ENCODE data around the gene GMPPB.
"Not testable (repeated sequence)": the region's sequence is repeated elsewhere in the genome, so short reads cannot be mapped to it uniquely, and the experiment has no call there.

The GMPPB gene

DNA sequence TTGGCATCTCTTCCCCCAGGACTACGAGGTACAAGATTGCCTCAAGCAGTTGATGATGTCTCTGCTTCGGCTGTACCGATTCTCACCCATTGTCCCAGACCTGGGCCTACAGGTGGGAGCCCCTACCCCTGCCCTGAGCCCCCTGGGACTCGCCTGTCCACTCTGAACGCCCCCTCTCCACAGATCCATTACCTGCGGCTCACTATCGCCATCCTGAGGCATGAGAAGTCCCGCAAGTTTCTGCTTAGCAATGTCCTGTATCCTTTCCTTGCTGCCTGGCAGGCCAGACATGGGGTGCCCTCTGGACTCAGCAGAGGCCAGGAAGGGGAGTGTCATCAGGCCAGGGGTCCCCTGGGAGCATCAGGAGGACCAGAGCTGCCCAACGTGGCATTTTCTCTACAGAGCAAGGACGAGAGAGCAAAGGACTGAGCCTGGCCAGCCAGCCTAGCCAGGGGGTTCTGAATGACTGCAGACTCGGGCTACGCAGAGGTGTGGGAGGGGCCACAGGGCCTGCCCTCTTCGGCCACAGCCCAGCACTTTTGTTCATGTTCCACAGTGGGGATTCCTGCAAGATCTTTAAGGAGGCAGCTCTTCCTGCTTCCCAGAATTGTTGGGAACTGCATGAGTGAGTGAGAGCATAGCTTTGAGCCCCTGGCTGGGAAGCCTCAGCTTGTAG, 23.2 kb downstream of the GMPPB start:
- Histone ChIP-seq H3K27me3 (ENCODE audit: control insufficient read depth, low read length) (no peaks in the 10 kb centered on the region), H3K4me1 (ENCODE audit: control insufficient read depth, low read length) (no peaks in the 10 kb centered on the region), H3K4me2 (ENCODE audit: low read length) (no peak overlapping the region), H3K4me3 (ENCODE audit: low read length) (no peak overlapping the region), H3K27ac (ENCODE audit: low read depth, low read length) (no peak overlapping the region), H3K79me2 (ENCODE audit: control insufficient read depth, low read length) (no peaks in the 10 kb centered on the region), H3F3A (ENCODE audit: control insufficient read depth, insufficient read depth) (no peaks in the 10 kb centered on the region), H4K20me1 (ENCODE audit: control insufficient read depth, insufficient read depth, low read depth, low read length) (no peaks in the 10 kb centered on the region), H3K9me2 (replicated peaks; ENCODE audit: control insufficient read depth, low read length) (no peaks in the 10 kb centered on the region), H3K36me3 (ENCODE audit: control insufficient read depth, low read length) (peaks cover 24% of the 10 kb centered on the region), H3K9me3 (ENCODE audit: control insufficient read depth, insufficient read depth, low read length) (no peaks in the 10 kb centered on the region)
- TF ChIP-seq, protein P1, sequence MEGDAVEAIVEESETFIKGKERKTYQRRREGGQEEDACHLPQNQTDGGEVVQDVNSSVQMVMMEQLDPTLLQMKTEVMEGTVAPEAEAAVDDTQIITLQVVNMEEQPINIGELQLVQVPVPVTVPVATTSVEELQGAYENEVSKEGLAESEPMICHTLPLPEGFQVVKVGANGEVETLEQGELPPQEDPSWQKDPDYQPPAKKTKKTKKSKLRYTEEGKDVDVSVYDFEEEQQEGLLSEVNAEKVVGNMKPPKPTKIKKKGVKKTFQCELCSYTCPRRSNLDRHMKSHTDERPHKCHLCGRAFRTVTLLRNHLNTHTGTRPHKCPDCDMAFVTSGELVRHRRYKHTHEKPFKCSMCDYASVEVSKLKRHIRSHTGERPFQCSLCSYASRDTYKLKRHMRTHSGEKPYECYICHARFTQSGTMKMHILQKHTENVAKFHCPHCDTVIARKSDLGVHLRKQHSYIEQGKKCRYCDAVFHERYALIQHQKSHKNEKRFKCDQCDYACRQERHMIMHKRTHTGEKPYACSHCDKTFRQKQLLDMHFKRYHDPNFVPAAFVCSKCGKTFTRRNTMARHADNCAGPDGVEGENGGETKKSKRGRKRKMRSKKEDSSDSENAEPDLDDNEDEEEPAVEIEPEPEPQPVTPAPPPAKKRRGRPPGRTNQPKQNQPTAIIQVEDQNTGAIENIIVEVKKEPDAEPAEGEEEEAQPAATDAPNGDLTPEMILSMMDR (IDR thresholded peaks at IDR 0.05; ENCODE audit: low read depth, low read length, poor library complexity, severe bottlenecking): peak; percentile 44
- TF ChIP-seq EZH2phosphoT487 (IDR thresholded peaks at IDR 0.05; ENCODE audit: borderline replicate concordance, low read length): no peak

DNA sequence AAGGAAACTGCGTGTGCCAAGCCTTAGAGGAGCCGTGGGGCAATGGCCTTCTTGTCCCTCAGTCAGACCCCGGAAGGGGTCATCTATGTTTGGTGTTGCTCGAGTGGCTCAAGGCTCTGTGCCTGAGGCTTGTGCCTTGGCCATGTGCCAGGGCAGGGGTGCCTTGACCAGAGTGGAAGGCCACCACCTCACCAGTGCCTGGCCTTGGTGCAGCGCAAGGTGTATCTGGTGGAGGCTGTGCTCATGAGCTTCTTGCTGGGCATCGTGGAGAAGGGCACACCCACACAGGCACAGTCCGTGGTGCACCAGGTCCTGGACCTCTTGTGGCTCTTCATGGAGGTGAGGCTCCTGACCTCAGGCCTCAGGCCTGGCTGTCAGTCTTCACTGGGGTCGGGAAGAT, 23.7 kb downstream of the GMPPB start:
- Histone ChIP-seq H3K4me2 (ENCODE audit: low read length) (no peak overlapping the region), H3K79me2 (ENCODE audit: control insufficient read depth, low read length) (no peaks in the 10 kb centered on the region), H3K27ac (ENCODE audit: low read depth, low read length) (no peak overlapping the region), H3K9me2 (replicated peaks; ENCODE audit: control insufficient read depth, low read length) (no peaks in the 10 kb centered on the region), H3F3A (ENCODE audit: control insufficient read depth, insufficient read depth) (no peaks in the 10 kb centered on the region), H4K20me1 (ENCODE audit: control insufficient read depth, insufficient read depth, low read depth, low read length) (no peaks in the 10 kb centered on the region), H3K36me3 (ENCODE audit: control insufficient read depth, low read length) (peaks cover 19% of the 10 kb centered on the region), H3K9me3 (ENCODE audit: control insufficient read depth, insufficient read depth, low read length) (no peaks in the 10 kb centered on the region), H3K4me1 (ENCODE audit: control insufficient read depth, low read length) (no peaks in the 10 kb centered on the region), H3K4me3 (ENCODE audit: low read length) (no peak overlapping the region), H3K27me3 (ENCODE audit: control insufficient read depth, low read length) (no peaks in the 10 kb centered on the region)
- no peak for TF ChIP-seq EZH2phosphoT487 (IDR thresholded peaks at IDR 0.05; ENCODE audit: borderline replicate concordance, low read length)
- TF ChIP-seq, protein P1 (IDR thresholded peaks at IDR 0.05; ENCODE audit: low read depth, low read length, poor library complexity, severe bottlenecking): no peak

DNA sequence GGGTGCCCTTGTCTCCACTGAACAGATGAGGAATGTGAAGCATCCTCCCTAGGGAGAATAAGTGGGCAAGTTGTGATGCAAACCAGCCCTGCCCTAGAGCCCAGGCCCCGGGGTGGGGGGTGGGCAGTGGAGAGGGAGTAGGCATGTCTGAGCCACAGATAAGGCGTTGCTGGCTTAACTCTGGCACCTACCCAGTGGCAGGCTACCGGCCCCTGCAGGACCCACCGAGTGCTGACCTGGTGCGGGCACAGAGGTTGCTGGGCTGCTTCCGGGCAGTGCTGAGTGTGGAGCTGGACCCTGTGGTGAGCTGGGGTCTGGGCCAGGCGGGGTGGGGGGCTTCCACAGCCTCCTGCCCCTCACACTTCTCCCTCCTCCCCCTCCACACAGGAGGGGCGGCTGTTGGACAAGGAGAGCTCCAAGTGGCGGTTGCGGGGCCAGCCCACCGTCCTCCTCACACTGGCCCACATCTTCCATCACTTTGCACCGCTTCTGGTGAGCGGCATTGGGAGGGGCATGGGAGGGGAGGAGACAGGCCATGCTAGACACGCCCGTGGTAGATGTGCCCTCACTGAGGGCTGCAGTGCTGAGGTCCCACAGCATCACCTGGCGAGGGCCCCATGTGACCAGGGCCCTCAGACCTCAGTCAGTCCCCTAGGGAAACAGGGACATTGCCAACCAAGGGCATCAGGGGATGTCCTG, 24.3 kb downstream of the GMPPB start:
- Histone ChIP-seq H3K4me2 (ENCODE audit: low read length) (no peak overlapping the region), H3K4me1 (ENCODE audit: control insufficient read depth, low read length) (no peaks in the 10 kb centered on the region), H3K4me3 (ENCODE audit: low read length) (no peak overlapping the region), H3K27me3 (ENCODE audit: control insufficient read depth, low read length) (no peaks in the 10 kb centered on the region), H3K9me3 (ENCODE audit: control insufficient read depth, insufficient read depth, low read length) (no peaks in the 10 kb centered on the region), H3K36me3 (ENCODE audit: control insufficient read depth, low read length) (peaks cover 19% of the 10 kb centered on the region), H3F3A (ENCODE audit: control insufficient read depth, insufficient read depth) (no peaks in the 10 kb centered on the region), H3K27ac (ENCODE audit: low read depth, low read length) (no peak overlapping the region), H3K9me2 (replicated peaks; ENCODE audit: control insufficient read depth, low read length) (no peaks in the 10 kb centered on the region), H4K20me1 (ENCODE audit: control insufficient read depth, insufficient read depth, low read depth, low read length) (no peaks in the 10 kb centered on the region), H3K79me2 (ENCODE audit: control insufficient read depth, low read length) (no peaks in the 10 kb centered on the region)
- TF ChIP-seq EZH2phosphoT487 (IDR thresholded peaks at IDR 0.05; ENCODE audit: borderline replicate concordance, low read length): no peak
- TF ChIP-seq, protein P1 (IDR thresholded peaks at IDR 0.05; ENCODE audit: low read depth, low read length, poor library complexity, severe bottlenecking): no peak

DNA sequence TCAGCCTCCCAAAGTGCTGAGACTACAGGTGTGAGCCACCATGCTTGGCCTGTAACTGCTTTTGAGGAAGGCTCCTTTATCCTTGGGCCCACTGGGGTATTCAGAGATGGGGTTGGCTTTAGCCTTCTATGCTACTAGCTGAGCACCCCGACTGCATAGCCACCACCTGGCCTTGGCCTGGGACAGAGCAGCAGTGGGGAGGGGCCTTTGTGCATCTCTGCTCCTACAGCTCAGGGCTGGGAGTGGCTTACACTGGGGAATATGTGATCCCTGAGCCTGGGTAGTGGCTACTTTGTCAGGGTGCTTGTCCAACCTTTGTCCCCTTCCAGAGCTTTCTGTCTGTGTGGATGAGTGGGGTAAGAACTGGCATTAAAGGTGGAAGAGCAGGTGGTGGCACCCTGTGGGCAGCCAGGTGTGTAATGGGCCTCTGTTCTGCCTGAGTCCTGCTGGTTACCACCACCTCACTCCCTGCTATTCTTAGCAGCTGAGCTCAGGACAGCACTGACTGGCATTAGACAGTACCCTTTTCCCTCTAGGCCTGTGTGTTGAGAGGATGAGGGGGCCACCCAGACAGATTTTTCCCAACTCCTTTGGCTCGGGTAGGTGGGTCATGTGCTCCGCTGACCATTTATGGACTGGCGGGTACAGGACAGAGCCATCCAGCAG, 28.3 kb downstream of the GMPPB start:
- not testable (repeated sequence) for H3F3A ChIP-seq (ENCODE audit: control insufficient read depth, insufficient read depth); H4K20me1 ChIP-seq (ENCODE audit: control insufficient read depth, insufficient read depth, low read depth, low read length); H3K9me3 ChIP-seq (ENCODE audit: control insufficient read depth, insufficient read depth, low read length); H3K27ac ChIP-seq (ENCODE audit: low read depth, low read length); H3K36me3 ChIP-seq (ENCODE audit: control insufficient read depth, low read length); H3K4me2 ChIP-seq (ENCODE audit: low read length); H3K9me2 ChIP-seq (replicated peaks; ENCODE audit: control insufficient read depth, low read length); H3K4me3 ChIP-seq (ENCODE audit: low read length); H3K27me3 ChIP-seq (ENCODE audit: control insufficient read depth, low read length); H3K4me1 ChIP-seq (ENCODE audit: control insufficient read depth, low read length)
- peaks cover 14% of the 10 kb centered on the region for H3K79me2 ChIP-seq (ENCODE audit: control insufficient read depth, low read length)

DNA sequence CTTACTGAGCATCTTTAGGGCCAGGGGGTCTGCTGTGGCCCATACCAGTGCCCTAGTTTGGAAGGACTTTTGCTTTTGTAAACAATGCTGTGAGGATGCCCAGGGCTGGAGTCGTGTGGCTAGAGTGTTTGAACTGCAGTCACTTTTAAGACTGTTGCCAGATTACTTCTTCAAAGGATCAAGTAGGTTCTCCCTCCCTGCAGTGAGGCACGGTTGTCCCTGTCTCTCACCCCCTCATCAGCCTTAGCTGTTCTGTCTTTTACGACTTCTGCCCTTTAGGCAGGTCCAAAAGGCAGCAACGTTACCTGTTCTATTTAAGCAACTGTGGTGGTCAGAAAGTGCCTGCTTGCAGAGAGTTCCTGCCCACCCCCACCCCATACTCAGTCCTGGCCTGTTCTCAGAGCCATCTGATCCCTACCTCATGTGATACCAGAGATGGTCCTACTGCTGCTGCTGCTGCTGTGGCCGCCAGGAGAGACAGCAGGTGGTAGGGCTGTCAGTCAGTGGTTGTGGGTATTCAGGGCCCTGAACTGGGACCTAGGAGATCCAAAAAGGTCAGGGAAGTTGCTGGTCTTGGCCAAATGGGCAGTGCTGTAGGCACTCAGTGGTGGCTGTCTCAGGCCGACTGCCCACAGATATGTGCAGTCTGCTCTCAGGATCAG, 29.2 kb downstream of the GMPPB start:
- H3K36me3 ChIP-seq (ENCODE audit: control insufficient read depth, low read length); H3K27me3 ChIP-seq (ENCODE audit: control insufficient read depth, low read length); H3F3A ChIP-seq (ENCODE audit: control insufficient read depth, insufficient read depth); H3K4me3 ChIP-seq (ENCODE audit: low read length); H3K4me1 ChIP-seq (ENCODE audit: control insufficient read depth, low read length); H3K9me2 ChIP-seq (replicated peaks; ENCODE audit: control insufficient read depth, low read length); H3K4me2 ChIP-seq (ENCODE audit: low read length); H3K9me3 ChIP-seq (ENCODE audit: control insufficient read depth, insufficient read depth, low read length); H4K20me1 ChIP-seq (ENCODE audit: control insufficient read depth, insufficient read depth, low read depth, low read length); H3K27ac ChIP-seq (ENCODE audit: low read depth, low read length): not testable (repeated sequence)
- H3K79me2 ChIP-seq (ENCODE audit: control insufficient read depth, low read length): peaks cover 24% of the 10 kb centered on the region
